Naive thymus-derived CD4-positive, alpha-beta T cell (primary cell): ENCODE measurements around the gene OLFML2A. TPM values are rescaled to one million over a fixed set of nuclear protein-coding genes. Genes with fewer than 3 reads are reported as not detected.
A peak's percentile ranks its signal among the peaks of the same experiment; 100 is the strongest.

ENCODE experiments used
- ATAC-seq: fragments of 150-1000 bp; cut with Tn5 transposase; 2 replicates; pipeline ENCODE4 v1.10.0; 2021; ENCODE audit warnings: mild to moderate bottlenecking, moderate library complexity
- CTCF ChIA-PET: fragments of 350-600 bp; sonication (Branson Sonifier 250); formaldehyde crosslinking; loops from one replicate; lab custom pipeline; 2021; ENCODE audit warnings: antibody characterized with exemption; lab: Charles Lee
- POLR2A ChIA-PET: fragments of 350-600 bp; sonication (Branson Sonifier 250); formaldehyde crosslinking; loops from one replicate; lab custom pipeline; 2021; ENCODE audit warnings: antibody characterized with exemption, inconsistent platforms; lab: Charles Lee
- DNase-seq, 9 donors: peaks; one replicate each; pipeline versions ENCODE4 v3.0.0 to v3.0.0-alpha.2; 2020 to 2022; ENCODE audit warnings: mixed read lengths in 1 of 9
- H3K27ac ChIP-seq: one replicate; pipeline ENCODE4 v1.7.0; 2013; ENCODE audit warnings: mild to moderate bottlenecking, low read depth, low read length, moderate library complexity
- H3K27me3 ChIP-seq, 2 donors: one replicate each; pipeline ENCODE4 v1.7.0; 2013; ENCODE audit warnings: low read length in 2 of 2, mild to moderate bottlenecking in 2 of 2, moderate library complexity in 2 of 2; ENCODE audit not compliant: control insufficient read depth in 2 of 2, insufficient read depth in 2 of 2
- H3K36me3 ChIP-seq, 3 experiments: 1 replicate in 2 of 3; 2 replicates in 1 of 3; pipeline ENCODE4 v1.7.0; 2013; ENCODE audit warnings: low read length in 3 of 3, mild to moderate bottlenecking in 3 of 3, moderate library complexity in 1 of 3; ENCODE audit not compliant: insufficient read depth in 3 of 3, control insufficient read depth in 2 of 3
- H3K4me1 ChIP-seq, 2 donors: one replicate each; pipeline ENCODE4 v1.7.0; 2013; ENCODE audit warnings: low read length in 2 of 2, mild to moderate bottlenecking in 2 of 2, moderate library complexity in 1 of 2; ENCODE audit not compliant: control insufficient read depth in 2 of 2, insufficient read depth in 2 of 2
- H3K4me3 ChIP-seq: 2 replicates; pipeline ENCODE4 v1.7.0; 2013; ENCODE audit warnings: mild to moderate bottlenecking, low read length
- H3K9me3 ChIP-seq, 3 experiments: 1 replicate in 2 of 3; 2 replicates in 1 of 3; pipeline ENCODE4 v1.7.0; 2013; ENCODE audit warnings: low read length in 3 of 3; ENCODE audit not compliant: control insufficient read depth in 2 of 3
- H3K27ac Mint-ChIP-seq, 9 donors: one replicate each; pipeline ENCODE4 v1.8.0; 2020 to 2022; ENCODE audit warnings: mixed read lengths in 9 of 9, mild to moderate bottlenecking in 8 of 9, moderate library complexity in 5 of 9, inconsistent platforms in 2 of 9
- H3K27me3 Mint-ChIP-seq, 5 donors: one replicate each; pipeline ENCODE4 v1.8.0; 2021 to 2022; ENCODE audit warnings: mixed read lengths in 5 of 5, mild to moderate bottlenecking in 1 of 5
- H3K36me3 Mint-ChIP-seq, 5 donors: one replicate each; pipeline ENCODE4 v1.8.0; 2020 to 2022; ENCODE audit warnings: mixed read lengths in 5 of 5, mild to moderate bottlenecking in 3 of 5, inconsistent platforms in 1 of 5
- H3K4me1 Mint-ChIP-seq, 7 donors: one replicate each; pipeline ENCODE4 v1.8.0; 2020 to 2022; ENCODE audit warnings: mixed read lengths in 7 of 7, mild to moderate bottlenecking in 3 of 7, inconsistent platforms in 1 of 7
- H3K4me3 Mint-ChIP-seq, 10 donors: one replicate each; pipeline ENCODE4 v1.8.0; 2020 to 2022; ENCODE audit warnings: mild to moderate bottlenecking in 10 of 10, mixed read lengths in 10 of 10, moderate library complexity in 6 of 10, inconsistent platforms in 2 of 10
- H3K9me3 Mint-ChIP-seq, 11 donors: one replicate each; pipeline ENCODE4 v1.8.0; 2020 to 2022; ENCODE audit warnings: mixed read lengths in 11 of 11, mild to moderate bottlenecking in 4 of 11, inconsistent platforms in 1 of 11, moderate library complexity in 1 of 11
- intact Hi-C, 2 donors: fragments of 100-400 bp; cut with micrococcal nuclease; formaldehyde crosslinking; loops; one replicate each; pipeline ENCODE4 v1.15.1; 2023
- polyA plus RNA-seq, 2 donors: library from polyadenylated mRNA; unstranded; fragments of 300-500 nt; fragmentation: Illumina TruSeq; gene quantifications; one replicate each; pipeline ENCODE4 v1.2.3, GENCODE V29; 2021
- total RNA-seq, 6 experiments: library from RNA in 5 of 6; stranded (reverse) in 5 of 6; gene quantifications; 1 replicate in 5 of 6; 2 replicates in 1 of 6; pipeline ENCODE4 v1.2.3 and lab custom pipeline; 2021 to 2026

OLFML2A gene
- total and polyA plus RNA-seq, 7 experiments from 2014 or later = 0.51 TPM; not detected in 6

GRCh38 chr9:124782661-124783574 is 6.0 kb downstream of the OLFML2A start:
- Mint-ChIP-seq H3K36me3 (no peaks in the 10 kb centered on the region), H3K4me1 (peaks cover 0 to 4% (median 0%) of the 10 kb centered on the region in 7 donors), H3K9me3 (no peaks in the 10 kb centered on the region), H3K27ac (no peak overlapping the region), H3K4me3 (no peak overlapping the region), H3K27me3 (peaks cover 6 to 15% (median 7%) of the 10 kb centered on the region in 5 donors)
- Histone ChIP-seq H3K4me1 (no peaks in the 10 kb centered on the region), H3K9me3 (no peaks in the 10 kb centered on the region), H3K4me3 (no peak overlapping the region), H3K36me3 (no peaks in the 10 kb centered on the region), H3K27me3 (no peaks in the 10 kb centered on the region), H3K27ac (no peak overlapping the region)
- no peak for ATAC-seq
- ChIA-PET CTCF (no interaction called here), POLR2A (no interaction called here)
- intact Hi-C loops = no loop called here
- DNase-seq = peak in 1 of 9 donors; percentile 16

- Mint-ChIP-seq H3K4me1 (peaks cover 0 to 4% (median 0%) of the 10 kb centered on the region in 7 donors), H3K27ac (no peak overlapping the region), H3K4me3 (no peak overlapping the region), H3K36me3 (no peaks in the 10 kb centered on the region), H3K27me3 (peaks cover 4 to 10% (median 5%) of the 10 kb centered on the region in 5 donors), H3K9me3 (no peaks in the 10 kb centered on the region)
- no peaks in the 10 kb centered on the region for H3K4me1 ChIP-seq
- ATAC-seq (no peak), DNase-seq (peak in 1 of 9 donors; percentile 3)
- ChIA-PET POLR2A (no interaction called here), CTCF (no interaction called here)
- intact Hi-C loops = no loop called here
- H3K4me3 ChIP-seq = no peak overlapping the region
- no peaks in the 10 kb centered on the region for H3K36me3 ChIP-seq
- H3K9me3 ChIP-seq = no peaks in the 10 kb centered on the region
- no peak overlapping the region for H3K27ac ChIP-seq
- no peaks in the 10 kb centered on the region for H3K27me3 ChIP-seq
These were observed 6.9 kb downstream of the OLFML2A start for GRCh38 chr9:124783830-124784229.

- peaks cover 0 to 9% (median 3%) of the 10 kb centered on the region in 5 donors for H3K27me3 Mint-ChIP-seq
- intact Hi-C loops = no loop called here
- H3K27ac ChIP-seq = no peak overlapping the region
- no peaks in the 10 kb centered on the region for H3K9me3 Mint-ChIP-seq
- no peak overlapping the region for H3K27ac Mint-ChIP-seq
- no peaks in the 10 kb centered on the region for H3K36me3 Mint-ChIP-seq
- no peaks in the 10 kb centered on the region for H3K4me1 ChIP-seq
- H3K4me1 Mint-ChIP-seq = peaks cover 0 to 4% (median 0%) of the 10 kb centered on the region in 7 donors
- no peaks in the 10 kb centered on the region for H3K27me3 ChIP-seq
- no peaks in the 10 kb centered on the region for H3K36me3 ChIP-seq
- POLR2A ChIA-PET = no interaction called here
- ATAC-seq = no peak
- CTCF ChIA-PET = no interaction called here
- no peaks in the 10 kb centered on the region for H3K9me3 ChIP-seq
- DNase-seq = peak in 1 of 9 donors; percentile 7
- no peak overlapping the region for H3K4me3 Mint-ChIP-seq
- no peak overlapping the region for H3K4me3 ChIP-seq
These were observed 7.6 kb downstream of the OLFML2A start for GRCh38 chr9:124784509-124784908.

GRCh38 chr9:124786881-124787573 is 10.1 kb downstream of the OLFML2A start:
- no peak for ATAC-seq
- Histone ChIP-seq H3K4me1 (no peaks in the 10 kb centered on the region), H3K9me3 (no peaks in the 10 kb centered on the region), H3K27ac (no peak overlapping the region), H3K27me3 (no peaks in the 10 kb centered on the region), H3K4me3 (no peak overlapping the region), H3K36me3 (no peaks in the 10 kb centered on the region)
- Mint-ChIP-seq H3K4me1 (peaks cover 0 to 5% (median 0%) of the 10 kb centered on the region in 7 donors), H3K27ac (no peak overlapping the region), H3K36me3 (no peaks in the 10 kb centered on the region), H3K4me3 (no peak overlapping the region), H3K9me3 (no peaks in the 10 kb centered on the region), H3K27me3 (peaks cover 0 to 7% (median 5%) of the 10 kb centered on the region in 5 donors)
- ChIA-PET POLR2A (no interaction called here), CTCF (interaction anchor here (0.6 kb wide), 1 partner anchor 97 kb away, joined by 3 read pairs; no protein-coding TSS in a partner anchor)
- DNase-seq = no peak
- intact Hi-C loops = no loop called here

- CTCF ChIA-PET = no interaction called here
- no peak overlapping the region for H3K4me3 ChIP-seq
- H3K4me1 ChIP-seq = no peaks in the 10 kb centered on the region
- Mint-ChIP-seq H3K27ac (no peak overlapping the region), H3K4me3 (no peak overlapping the region), H3K27me3 (peaks cover 4 to 15% (median 6%) of the 10 kb centered on the region in 5 donors), H3K4me1 (peaks cover 0 to 4% (median 0%) of the 10 kb centered on the region in 7 donors), H3K36me3 (no peaks in the 10 kb centered on the region), H3K9me3 (no peaks in the 10 kb centered on the region)
- H3K27ac ChIP-seq = no peak overlapping the region
- POLR2A ChIA-PET = no interaction called here
- no peaks in the 10 kb centered on the region for H3K36me3 ChIP-seq
- ATAC-seq = no peak
- DNase-seq = no peak
- no peaks in the 10 kb centered on the region for H3K9me3 ChIP-seq
- H3K27me3 ChIP-seq = no peaks in the 10 kb centered on the region
- intact Hi-C loops = no loop called here
These were observed 11.7 kb downstream of the OLFML2A start for GRCh38 chr9:124788542-124789217.

- H3K27ac Mint-ChIP-seq = no peak overlapping the region
- POLR2A ChIA-PET = no interaction called here
- intact Hi-C loops = no loop called here
These were observed 12.6 kb downstream of the OLFML2A start for GRCh38 chr9:124789531-124789930.

More at GRCh38 chr9:124789531-124789930, 12.6 kb downstream of the OLFML2A start:
- H3K27me3 Mint-ChIP-seq = peaks cover 7 to 17% (median 10%) of the 10 kb centered on the region in 5 donors
- Histone ChIP-seq H3K36me3 (no peaks in the 10 kb centered on the region), H3K27me3 (no peaks in the 10 kb centered on the region), H3K4me1 (no peaks in the 10 kb centered on the region), H3K27ac (no peak overlapping the region), H3K9me3 (no peaks in the 10 kb centered on the region), H3K4me3 (no peak overlapping the region)
- CTCF ChIA-PET = interaction anchor here (0.6 to 0.7 kb wide), 2 partner anchors 111 to 847 kb away, joined by 3 to 8 read pairs; no protein-coding TSS in a partner anchor
- DNase-seq = no peak
- H3K36me3 Mint-ChIP-seq = no peaks in the 10 kb centered on the region
- peaks cover 0 to 2% (median 0%) of the 10 kb centered on the region in 7 donors for H3K4me1 Mint-ChIP-seq
- no peak for ATAC-seq
- peaks cover 0 to 2% (median 0%) of the 10 kb centered on the region in 11 donors for H3K9me3 Mint-ChIP-seq
- H3K4me3 Mint-ChIP-seq = no peak overlapping the region
